GM23248 (cell line): ENCODE results near the gene ANGEL2. TPM values are rescaled to one million over a fixed set of nuclear protein-coding genes. Genes with fewer than 3 reads are reported as not detected.

ENCODE experiments used
- DNase-seq: peaks from one replicate; pipeline ENCODE4 v3.0.0-alpha.2; 2015
- H2AFZ ChIP-seq: fragments of 200-600 bp; sonication (generic); 2 replicates; pipeline ENCODE4 v1.6.1; 2016; ENCODE audit warnings: antibody characterized with exemption
- H3F3A ChIP-seq: fragments of 200-600 bp; sonication (generic); 2 replicates; pipeline ENCODE4 v1.6.1; 2016; ENCODE audit warnings: mild to moderate bottlenecking, antibody characterized with exemption, mixed run types; ENCODE audit not compliant: insufficient read depth
- H3K27ac ChIP-seq: fragments of 200-600 bp; sonication (generic); 2 replicates; pipeline ENCODE4 v1.5.1; 2016; ENCODE audit warnings: mild to moderate bottlenecking
- H3K27me3 ChIP-seq: fragments of 200-600 bp; sonication (generic); replicated peaks from 2 replicates; pipeline ENCODE4 v1.6.1; 2016; ENCODE audit warnings: mild to moderate bottlenecking; ENCODE audit not compliant: insufficient read depth
- H3K36me3 ChIP-seq: fragments of 200-600 bp; sonication (generic); 2 replicates; pipeline ENCODE4 v1.6.1; 2016; ENCODE audit warnings: low read depth, mild to moderate bottlenecking
- H3K4me1 ChIP-seq: fragments of 200-600 bp; sonication (generic); 2 replicates; pipeline ENCODE4 v1.6.1; 2016; ENCODE audit warnings: mild to moderate bottlenecking; ENCODE audit not compliant: insufficient read depth
- H3K4me2 ChIP-seq: fragments of 200-600 bp; sonication (generic); one replicate; pipeline ENCODE4 v1.6.1; 2016; ENCODE audit warnings: mild to moderate bottlenecking; ENCODE audit not compliant: unreplicated experiment
- H3K4me3 ChIP-seq: fragments of 200-600 bp; sonication (generic); 2 replicates; pipeline ENCODE4 v1.5.1; 2016; ENCODE audit warnings: mild to moderate bottlenecking
- H3K79me2 ChIP-seq: fragments of 200-600 bp; sonication (generic); 2 replicates; pipeline ENCODE4 v1.6.1; 2016; ENCODE audit warnings: mild to moderate bottlenecking; ENCODE audit not compliant: insufficient read depth
- H3K9ac ChIP-seq: fragments of 200-600 bp; sonication (generic); 2 replicates; pipeline ENCODE4 v1.6.1; 2016; ENCODE audit warnings: mild to moderate bottlenecking
- H3K9me2 ChIP-seq: fragments of 200-600 bp; sonication (generic); 2 replicates; pipeline ENCODE4 v1.6.1; 2016; ENCODE audit warnings: mixed run types, mild to moderate bottlenecking, moderate library complexity; ENCODE audit not compliant: insufficient read depth
- H3K9me3 ChIP-seq: fragments of 200-600 bp; sonication (generic); one replicate; pipeline ENCODE4 v1.6.1; 2017; ENCODE audit warnings: low read depth
- H4K20me1 ChIP-seq: fragments of 200-600 bp; sonication (generic); 2 replicates; pipeline ENCODE4 v1.6.0; 2016; ENCODE audit not compliant: insufficient read depth
- EZH2 ChIP-seq: fragments of 200-600 bp; sonication (generic); IDR thresholded peaks from 2 replicates; pipeline ENCODE4 v1.6.1; 2018; ENCODE audit warnings: antibody characterized with exemption, mild to moderate bottlenecking; ENCODE audit not compliant: insufficient read depth, poor library complexity, severe bottlenecking
- EZH2phosphoT487 ChIP-seq: fragments of 200-600 bp; sonication (generic); IDR thresholded peaks from 2 replicates; pipeline ENCODE4 v1.6.1; 2018; ENCODE audit warnings: antibody characterized with exemption, moderate library complexity, mild to moderate bottlenecking, low read depth; ENCODE audit not compliant: insufficient read depth
- WGBS, 2 experiments: methylation state at CpG; one replicate each; pipeline ENCODE4 v1.1.6; 2015 to 2017; ENCODE audit warnings: low lambda C conversion rate in 2 of 2, low coverage in 1 of 2; ENCODE audit errors: missing lambda C conversion rate in 2 of 2; 5-methylcytosine and 5-hydroxymethylcytosine counted together
- in situ Hi-C: fragments of 300-500 bp; cut with MboI; formaldehyde crosslinking; loops from 2 replicates; pipeline ENCODE4 v1.15.0; 2020
- polyA plus RNA-seq: library from polyadenylated mRNA; unstranded; fragments of >200 nt; fragmentation: Nextera tagmentation; extraction: Ambion mirVana; gene quantifications from 2 replicates; pipeline ENCODE4 v1.2.1, GENCODE V29; 2016
- total RNA-seq: library from RNA; depleted of rRNA; stranded (reverse); fragments of >200 nt; shearing (Covaris generic); gene quantifications from 2 replicates; pipeline ENCODE4 v1.2.3, GENCODE V29; 2014; rRNA removed

The ANGEL2 gene
- total and polyA plus RNA-seq, 2 experiments from 2014 or later, result 19.7 to 28.5 TPM

GRCh38 chr1:212944229-212944901, 71.3 kb downstream of the ANGEL2 start:
- Histone ChIP-seq H3K4me3 (no peak overlapping the region), H3K4me1 (no peaks in the 10 kb centered on the region), H4K20me1 (no peaks in the 10 kb centered on the region), H3K27ac (no peak overlapping the region), H3K79me2 (no peaks in the 10 kb centered on the region), H3K9me2 (no peaks in the 10 kb centered on the region), H3F3A (no peaks in the 10 kb centered on the region), H2AFZ (no peak overlapping the region), H3K27me3 (peaks cover 22% of the 10 kb centered on the region; the same call in 1 of the 2 replicates), H3K4me2 (no peak overlapping the region), H3K9ac (no peak overlapping the region), H3K9me3 (no peaks in the 10 kb centered on the region), H3K36me3 (no peaks in the 10 kb centered on the region)
- DNase-seq, result no peak
- WGBS, 2 experiments, result 60 to 61% methylated on average over 6 of the region's 6 CpGs
- in situ Hi-C loops, result no loop called here
- TF ChIP-seq EZH2phosphoT487, result no peak
- no peak for TF ChIP-seq EZH2

GRCh38 chr1:212943393-212943710, 72.3 kb downstream of the ANGEL2 start:
- H3K4me2 ChIP-seq, result no peak overlapping the region
- H2AFZ ChIP-seq, result no peak overlapping the region
- no peak overlapping the region for H3K9ac ChIP-seq
- peaks cover 12% of the 10 kb centered on the region; the same call in 1 of the 2 replicates for H3K27me3 ChIP-seq
- H3K27ac ChIP-seq, result no peak overlapping the region
- H3K4me3 ChIP-seq, result no peak overlapping the region
- H3K9me3 ChIP-seq, result no peaks in the 10 kb centered on the region
- in situ Hi-C loops, result no loop called here
- H3K79me2 ChIP-seq, result no peaks in the 10 kb centered on the region
- no peaks in the 10 kb centered on the region for H3F3A ChIP-seq
- H3K9me2 ChIP-seq, result no peaks in the 10 kb centered on the region
- H3K4me1 ChIP-seq, result no peaks in the 10 kb centered on the region
- WGBS, 2 experiments, result 40 to 41% methylated on average over 4 of the region's 4 CpGs
- TF ChIP-seq EZH2phosphoT487 (no peak), EZH2 (no peak)
- no peaks in the 10 kb centered on the region for H3K36me3 ChIP-seq
- H4K20me1 ChIP-seq, result no peaks in the 10 kb centered on the region
- no peak for DNase-seq

GRCh38 chr1:212942679-212943392, 72.8 kb downstream of the ANGEL2 start:
- peaks cover 12% of the 10 kb centered on the region; the same call in 1 of the 2 replicates for H3K27me3 ChIP-seq
- no peak overlapping the region for H3K9ac ChIP-seq
- H3K4me1 ChIP-seq, result no peaks in the 10 kb centered on the region
- no peak for TF ChIP-seq EZH2
- no peak for TF ChIP-seq EZH2phosphoT487
- no peaks in the 10 kb centered on the region for H3K79me2 ChIP-seq
- H3K36me3 ChIP-seq, result no peaks in the 10 kb centered on the region
- H3F3A ChIP-seq, result no peaks in the 10 kb centered on the region
- 41 to 44% methylated on average over 6 of the region's 6 CpGs for WGBS, 2 experiments
- H4K20me1 ChIP-seq, result no peaks in the 10 kb centered on the region
- no peak overlapping the region for H2AFZ ChIP-seq
- no peak overlapping the region for H3K4me3 ChIP-seq
- no peak for DNase-seq
- H3K4me2 ChIP-seq, result no peak overlapping the region
- no peak overlapping the region for H3K27ac ChIP-seq
- in situ Hi-C loops, result no loop called here
- H3K9me3 ChIP-seq, result no peaks in the 10 kb centered on the region
- no peaks in the 10 kb centered on the region for H3K9me2 ChIP-seq

Other genes starting within 250 kb of the ANGEL2 start
- gene NSL1, start 224.1 kb downstream of the ANGEL2 start, total RNA-seq, result 30.7 and 34.9 TPM in 2 replicates
- gene NSL1, start 224.1 kb downstream of the ANGEL2 start, polyA plus RNA-seq, result 32.0 and 38.0 TPM in 2 replicates
- gene TATDN3, start 224.0 kb downstream of the ANGEL2 start, total RNA-seq, result 12.4 and 14.8 TPM in 2 replicates
- gene TATDN3, start 224.0 kb downstream of the ANGEL2 start, polyA plus RNA-seq, result 14.9 and 18.9 TPM in 2 replicates
- not detected in 2 replicates for gene SPATA45, start 168.2 kb downstream of the ANGEL2 start, total RNA-seq
- gene SPATA45, start 168.2 kb downstream of the ANGEL2 start, polyA plus RNA-seq, result not detected in 2 replicates
- gene FLVCR1, start 157.6 kb downstream of the ANGEL2 start, total RNA-seq, result 2.3 and 4.2 TPM in 2 replicates
- 0.81 and 0.86 TPM in 2 replicates for gene FLVCR1, start 157.6 kb downstream of the ANGEL2 start, polyA plus RNA-seq
- not detected in 2 replicates for gene VASH2, start 65.3 kb downstream of the ANGEL2 start, total RNA-seq
- 0.06 and 0.19 TPM in 2 replicates for gene VASH2, start 65.3 kb downstream of the ANGEL2 start, polyA plus RNA-seq
- gene RPS6KC1, start 35.4 kb upstream of the ANGEL2 start, total RNA-seq, result 16.4 and 27.2 TPM in 2 replicates
- 16.8 and 18.9 TPM in 2 replicates for gene RPS6KC1, start 35.4 kb upstream of the ANGEL2 start, polyA plus RNA-seq